ENCODE results near the gene STMN1.

GRCh38 chr1:25924454-25924853 is 18.2 kb upstream of the STMN1 start:
- TF ChIP-seq POLR2A (IDR thresholded peaks at IDR 0.05), result no peak
- no peak for TF ChIP-seq EP300 (IDR thresholded peaks at IDR 0.05)
- TF ChIP-seq POLR2AphosphoS5 (IDR thresholded peaks at IDR 0.05), result no peak
